ENCODE data around the gene BCR. TPM values are rescaled to one million over a fixed set of nuclear protein-coding genes. Genes with fewer than 3 reads are reported as not detected.

Gene BCR
- total RNA-seq, 2 experiments from 2014 or later: 60.0 to 64.8 TPM

DNA sequence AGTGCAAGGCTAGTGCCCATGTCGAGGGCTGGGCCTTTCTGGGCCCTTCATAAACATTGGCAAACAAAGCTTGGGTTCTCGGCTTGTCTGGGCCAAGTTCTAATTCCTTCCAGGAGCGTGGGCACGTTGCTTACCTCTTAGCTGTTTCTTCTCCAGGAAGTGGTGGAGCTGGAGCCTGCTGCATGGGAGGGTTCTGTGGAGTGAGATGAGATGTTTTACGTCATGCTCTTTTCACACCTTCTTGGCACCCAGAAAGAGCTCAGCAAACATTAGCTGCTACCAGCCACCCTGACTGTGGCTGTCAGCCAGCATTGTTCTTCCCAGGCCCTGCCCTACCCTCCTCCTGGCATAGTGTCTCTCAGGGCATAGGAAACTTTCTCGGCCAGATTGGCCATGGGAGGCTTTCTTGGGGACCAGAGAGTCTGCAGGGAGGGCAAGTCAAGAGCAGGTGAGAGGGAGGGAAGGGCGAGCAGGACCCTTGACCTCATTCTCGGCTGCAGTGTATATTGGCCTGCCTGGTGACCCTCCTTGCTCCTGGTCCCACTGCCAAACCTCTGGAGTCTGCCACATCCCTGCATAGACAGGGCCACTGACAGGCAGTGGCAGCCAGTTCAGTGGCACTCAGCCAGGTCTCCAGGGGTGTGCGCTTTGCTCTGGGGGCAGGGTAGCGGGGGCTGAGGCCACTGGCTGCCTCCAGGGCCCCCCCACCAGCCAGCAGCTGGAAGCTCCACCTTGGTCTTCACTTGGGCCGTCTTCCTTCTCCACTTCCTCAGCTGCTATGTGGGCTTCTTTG, 98.8 kb downstream of the BCR start:
- peak; percentile 66 for ATAC-seq (ENCODE audit: poor library complexity)
- intact Hi-C loops (cut with DNase I, micrococcal nuclease): no loop called here
- ChIA-PET POLR2A (no interaction called here), CTCF (interaction anchor here (1.2 to 1.5 kb wide), 3 partner anchors 11 to 101 kb away, joined by 4 to 8 read pairs (median 4); no protein-coding TSS in a partner anchor)
- H3K27ac Mint-ChIP-seq: peak overlapping the region; percentile 65
- Histone ChIP-seq H3K9me3 (ENCODE audit: control insufficient read depth in 1 of 2, insufficient read depth in 1 of 2, low read length in 2 of 2) (no peaks in the 10 kb centered on the region), H3K4me3 (ENCODE audit: low read length) (no peak overlapping the region), H3K27me3 (ENCODE audit: control insufficient read depth in 1 of 2, insufficient read depth in 2 of 2, low read length in 2 of 2) (no peaks in the 10 kb centered on the region), H3K27ac (ENCODE audit: low read depth in 1 of 2, low read length in 2 of 2) (peak overlapping the region in 1 of 2 donors; percentile 1), H3K36me3 (ENCODE audit: insufficient read depth, low read length) (peaks cover 60% of the 10 kb centered on the region), H3K4me1 (ENCODE audit: insufficient read depth, low read length) (peaks cover 21% of the 10 kb centered on the region)
- no peaks in the 10 kb centered on the region for H3K27me3 Mint-ChIP-seq
- H3K36me3 Mint-ChIP-seq (ENCODE audit: low read depth): peaks cover 48% of the 10 kb centered on the region
- no peaks in the 10 kb centered on the region for H3K4me1 Mint-ChIP-seq (ENCODE audit: low read depth)
- TF ChIP-seq, protein P1, sequence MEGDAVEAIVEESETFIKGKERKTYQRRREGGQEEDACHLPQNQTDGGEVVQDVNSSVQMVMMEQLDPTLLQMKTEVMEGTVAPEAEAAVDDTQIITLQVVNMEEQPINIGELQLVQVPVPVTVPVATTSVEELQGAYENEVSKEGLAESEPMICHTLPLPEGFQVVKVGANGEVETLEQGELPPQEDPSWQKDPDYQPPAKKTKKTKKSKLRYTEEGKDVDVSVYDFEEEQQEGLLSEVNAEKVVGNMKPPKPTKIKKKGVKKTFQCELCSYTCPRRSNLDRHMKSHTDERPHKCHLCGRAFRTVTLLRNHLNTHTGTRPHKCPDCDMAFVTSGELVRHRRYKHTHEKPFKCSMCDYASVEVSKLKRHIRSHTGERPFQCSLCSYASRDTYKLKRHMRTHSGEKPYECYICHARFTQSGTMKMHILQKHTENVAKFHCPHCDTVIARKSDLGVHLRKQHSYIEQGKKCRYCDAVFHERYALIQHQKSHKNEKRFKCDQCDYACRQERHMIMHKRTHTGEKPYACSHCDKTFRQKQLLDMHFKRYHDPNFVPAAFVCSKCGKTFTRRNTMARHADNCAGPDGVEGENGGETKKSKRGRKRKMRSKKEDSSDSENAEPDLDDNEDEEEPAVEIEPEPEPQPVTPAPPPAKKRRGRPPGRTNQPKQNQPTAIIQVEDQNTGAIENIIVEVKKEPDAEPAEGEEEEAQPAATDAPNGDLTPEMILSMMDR (IDR thresholded peaks at IDR 0.05): no peak
- H3K9me3 Mint-ChIP-seq: no peaks in the 10 kb centered on the region
- no peak overlapping the region for H3K4me3 Mint-ChIP-seq
- peak in 4 of 14 experiments; percentile 10 to 65 (median 62) for DNase-seq

DNA sequence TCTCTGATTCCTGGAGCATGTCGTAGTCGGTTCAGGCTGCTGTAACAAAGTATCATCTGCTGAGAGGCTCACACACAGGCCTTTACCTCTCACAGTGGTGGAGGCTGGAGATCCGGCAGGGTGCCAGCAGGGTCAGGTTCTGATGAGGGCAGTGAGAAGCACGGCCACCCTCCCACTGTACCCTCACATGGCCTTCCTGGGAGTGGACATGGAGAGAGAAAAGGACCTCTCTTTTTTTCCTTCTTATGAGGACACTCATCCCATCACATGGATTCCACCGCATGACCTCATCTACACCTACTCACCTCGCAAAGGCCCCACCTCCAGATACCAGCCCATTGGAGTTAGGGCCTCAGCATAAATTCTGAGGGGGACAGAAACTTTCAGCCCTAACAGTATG, 99.5 kb downstream of the BCR start:
- Mint-ChIP-seq H3K4me3 (no peak overlapping the region), H3K4me1 (ENCODE audit: low read depth) (no peaks in the 10 kb centered on the region)

DNA sequence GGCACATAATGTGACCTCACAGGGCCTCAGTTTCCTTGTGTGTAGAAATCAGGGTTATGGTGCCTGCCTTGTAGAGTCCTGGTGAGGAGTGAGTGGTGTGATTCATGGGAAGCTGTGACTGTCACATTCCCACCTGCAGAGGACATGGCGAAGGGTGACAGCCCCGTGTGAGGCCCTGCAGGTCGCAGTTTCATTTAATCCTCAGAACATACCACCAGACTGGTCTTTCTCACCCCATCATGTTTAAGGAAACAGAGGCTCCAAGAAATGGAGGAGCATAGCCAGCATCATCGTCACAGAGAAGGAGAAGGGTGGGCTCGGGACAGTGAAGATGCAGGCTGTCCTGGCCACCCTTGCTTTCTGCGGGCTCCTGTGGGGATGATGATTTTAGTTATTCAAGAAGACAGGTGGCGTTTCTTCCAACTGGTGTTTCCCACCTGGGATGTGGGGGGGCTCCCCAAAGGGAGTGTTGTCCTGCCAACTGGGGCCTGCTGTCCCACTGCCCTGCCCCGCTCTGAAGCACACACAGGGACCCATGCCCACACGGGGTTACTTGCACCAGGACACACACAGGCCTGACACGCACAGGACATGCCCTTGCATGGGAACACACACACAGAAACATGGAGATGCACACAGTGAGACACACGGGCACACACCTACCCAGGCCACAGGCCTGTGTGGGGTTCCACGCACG, 100.2 kb downstream of the BCR start:
- H3K27ac Mint-ChIP-seq: no peak overlapping the region

More for the DNA sequence above, 99.5 kb downstream of the BCR start:
- H3K36me3 ChIP-seq (ENCODE audit: insufficient read depth, low read length): peaks cover 59% of the 10 kb centered on the region
- intact Hi-C loops (cut with DNase I, micrococcal nuclease): no loop called here
- no peaks in the 10 kb centered on the region for H3K9me3 ChIP-seq (ENCODE audit: control insufficient read depth in 1 of 2, insufficient read depth in 1 of 2, low read length in 2 of 2)
- Mint-ChIP-seq H3K27me3 (no peaks in the 10 kb centered on the region), H3K27ac (peak overlapping the region; percentile 65), H3K9me3 (no peaks in the 10 kb centered on the region), H3K36me3 (ENCODE audit: low read depth) (peaks cover 51% of the 10 kb centered on the region)
- TF ChIP-seq, protein P1 (IDR thresholded peaks at IDR 0.05): no peak
- no peaks in the 10 kb centered on the region for H3K27me3 ChIP-seq (ENCODE audit: control insufficient read depth in 1 of 2, insufficient read depth in 2 of 2, low read length in 2 of 2)
- ChIA-PET CTCF (interaction anchor here (1.2 kb wide), 1 partner anchor 14 kb away, joined by 4 read pairs; no protein-coding TSS in a partner anchor), POLR2A (no interaction called here)
- peaks cover 21% of the 10 kb centered on the region for H3K4me1 ChIP-seq (ENCODE audit: insufficient read depth, low read length)
- H3K4me3 ChIP-seq (ENCODE audit: low read length): no peak overlapping the region
- H3K27ac ChIP-seq (ENCODE audit: low read depth in 1 of 2, low read length in 2 of 2): no peak overlapping the region
- ATAC-seq (ENCODE audit: poor library complexity) (no peak), DNase-seq (no peak)

More for the DNA sequence above, 100.2 kb downstream of the BCR start:
- ATAC-seq (ENCODE audit: poor library complexity) (no peak), DNase-seq (peak in 1 of 14 experiments; percentile 11)
- Mint-ChIP-seq H3K4me3 (no peak overlapping the region), H3K9me3 (no peaks in the 10 kb centered on the region), H3K36me3 (ENCODE audit: low read depth) (peaks cover 51% of the 10 kb centered on the region), H3K4me1 (ENCODE audit: low read depth) (no peaks in the 10 kb centered on the region), H3K27me3 (no peaks in the 10 kb centered on the region)
- intact Hi-C loops (cut with DNase I, micrococcal nuclease): loop anchor here in 1 of 2 experiments (1.0 kb wide), 1 partner anchor 102 kb away; no protein-coding TSS in a partner anchor
- H3K27ac ChIP-seq (ENCODE audit: low read depth in 1 of 2, low read length in 2 of 2): no peak overlapping the region
- ChIA-PET CTCF (interaction anchor here (1.8 kb wide), 1 partner anchor 10 kb away, joined by 11 read pairs; no protein-coding TSS in a partner anchor), POLR2A (no interaction called here)
- peaks cover 59% of the 10 kb centered on the region for H3K36me3 ChIP-seq (ENCODE audit: insufficient read depth, low read length)
- H3K4me1 ChIP-seq (ENCODE audit: insufficient read depth, low read length): peaks cover 21% of the 10 kb centered on the region
- TF ChIP-seq, protein P1 (IDR thresholded peaks at IDR 0.05): no peak
- H3K27me3 ChIP-seq (ENCODE audit: control insufficient read depth in 1 of 2, insufficient read depth in 2 of 2, low read length in 2 of 2): no peaks in the 10 kb centered on the region
- no peak overlapping the region for H3K4me3 ChIP-seq (ENCODE audit: low read length)
- H3K9me3 ChIP-seq (ENCODE audit: control insufficient read depth in 1 of 2, insufficient read depth in 1 of 2, low read length in 2 of 2): no peaks in the 10 kb centered on the region
